K562 (cell line): ENCODE measurements around the gene AHCYL2. TPM values are rescaled to one million over a fixed set of nuclear protein-coding genes. Genes with fewer than 3 reads are reported as not detected.
A peak's percentile ranks its signal among the peaks of the same experiment; 100 is the strongest.

Experiments
- CSDE1 ChIP-seq, 2 experiments: fragments of 450-650 bp; IDR thresholded peaks; 2 replicates each; pipeline ENCODE4 v1.6.1; 2016; ENCODE audit warnings: mild to moderate bottlenecking in 1 of 2
- FOS ChIP-seq: IDR thresholded peaks from 3 replicates; pipeline ENCODE4 v1.6.1; 2011; ENCODE audit not compliant: insufficient read length; ENCODE audit errors: extremely low read depth
- MTA3 ChIP-seq: fragments of 450-650 bp; formaldehyde crosslinking; IDR thresholded peaks from 2 replicates; pipeline ENCODE4 v1.6.1; 2017; ENCODE audit warnings: mild to moderate bottlenecking, borderline replicate concordance
- STAG1 ChIP-seq: sonication (generic); formaldehyde crosslinking; IDR thresholded peaks from 2 replicates; pipeline ENCODE4 v1.5.0; 2020; ENCODE audit warnings: missing genetic modification reagents, borderline replicate concordance
- ZNF274 ChIP-seq: IDR thresholded peaks from 2 replicates; pipeline ENCODE4 v1.6.1; 2011; ENCODE audit warnings: low read depth, mild to moderate bottlenecking, low read length, moderate library complexity, borderline replicate concordance
- ZNF41 ChIP-seq: fragments of 250-450 bp; sonication (Bioruptor Pico); conservative IDR thresholded peaks from 2 replicates; pipeline ENCODE4 v1.4.0; 2020; ENCODE audit warnings: mild to moderate bottlenecking
- polyA plus RNA-seq, 8 experiments: library from polyadenylated mRNA; depleted of rRNA in 4 of 8; stranded (reverse) in 5 of 8; unstranded in 3 of 8; fragments of >200 nt; fragmentation: Nextera tagmentation in 2 of 8; fragmentation: Illumina TruSeq in 1 of 8; extraction: Ambion mirVana in 2 of 8; extraction: Trizol in 1 of 8; gene quantifications; 2 replicates each; pipeline versions ENCODE4 v1.2.1 to v1.2.3, GENCODE V29; 2011 to 2014; ENCODE audit warnings: inconsistent platforms in 1 of 8, missing spikeins in 1 of 8
- total RNA-seq, 7 experiments: library from RNA; depleted of rRNA in 6 of 7; stranded (reverse); fragments of >200 nt in 6 of 7; fragmentation: Illumina TruSeq in 2 of 7; extraction: Trizol in 2 of 7; gene quantifications; 2 replicates each; pipeline versions ENCODE4 v1.2.1 to v1.2.3, GENCODE V29; 2011 to 2021; ENCODE audit warnings: low replicate concordance in 1 of 7
- TF ChIP-seq, protein P1 (sequence below): IDR thresholded peaks from 2 replicates; pipeline ENCODE4 v1.6.1; 2016; ENCODE audit warnings: missing genetic modification characterization, missing compliant biosample characterization
- TF ChIP-seq, protein P2 (sequence below), 3 experiments: fragments of 200-800 bp in 1 of 3; sonication (Bioruptor generic) in 1 of 3; sonication (generic) in 1 of 3; formaldehyde crosslinking in 1 of 3; IDR thresholded peaks; 2 replicates each; pipeline versions ENCODE4 v1.6.1 to v1.8.0; 2016 to 2022; ENCODE audit warnings: mild to moderate bottlenecking in 2 of 3, missing compliant biosample characterization in 2 of 3, missing genetic modification characterization in 2 of 3, missing genetic modification reagents in 1 of 3
- TF ChIP-seq, protein P3 (sequence below): IDR thresholded peaks from 2 replicates; pipeline ENCODE4 v1.6.1; 2011; ENCODE audit warnings: borderline replicate concordance, low read depth, mild to moderate bottlenecking, moderate library complexity, low read length; ENCODE audit not compliant: insufficient read depth, poor library complexity, severe bottlenecking
- TF ChIP-seq, protein P4 (sequence below): fragments of 250-450 bp; sonication (Bioruptor Pico); IDR thresholded peaks from 2 replicates; pipeline ENCODE4 v1.8.0; 2021; ENCODE audit warnings: moderate library complexity, mild to moderate bottlenecking, inconsistent platforms
- TF ChIP-seq, protein P5 (sequence below): fragments of 250-450 bp; sonication (Bioruptor Pico); IDR thresholded peaks from 2 replicates; pipeline ENCODE4 v1.8.0; 2021; ENCODE audit warnings: moderate library complexity, mild to moderate bottlenecking, inconsistent platforms

AHCYL2 gene
- total and polyA plus RNA-seq, 9 of the 15 experiments (the other 6 are each of a cell fraction or from before 2014, with no cell fraction given) = 0.93 to 10.5 (median 5.2) TPM

DNA sequence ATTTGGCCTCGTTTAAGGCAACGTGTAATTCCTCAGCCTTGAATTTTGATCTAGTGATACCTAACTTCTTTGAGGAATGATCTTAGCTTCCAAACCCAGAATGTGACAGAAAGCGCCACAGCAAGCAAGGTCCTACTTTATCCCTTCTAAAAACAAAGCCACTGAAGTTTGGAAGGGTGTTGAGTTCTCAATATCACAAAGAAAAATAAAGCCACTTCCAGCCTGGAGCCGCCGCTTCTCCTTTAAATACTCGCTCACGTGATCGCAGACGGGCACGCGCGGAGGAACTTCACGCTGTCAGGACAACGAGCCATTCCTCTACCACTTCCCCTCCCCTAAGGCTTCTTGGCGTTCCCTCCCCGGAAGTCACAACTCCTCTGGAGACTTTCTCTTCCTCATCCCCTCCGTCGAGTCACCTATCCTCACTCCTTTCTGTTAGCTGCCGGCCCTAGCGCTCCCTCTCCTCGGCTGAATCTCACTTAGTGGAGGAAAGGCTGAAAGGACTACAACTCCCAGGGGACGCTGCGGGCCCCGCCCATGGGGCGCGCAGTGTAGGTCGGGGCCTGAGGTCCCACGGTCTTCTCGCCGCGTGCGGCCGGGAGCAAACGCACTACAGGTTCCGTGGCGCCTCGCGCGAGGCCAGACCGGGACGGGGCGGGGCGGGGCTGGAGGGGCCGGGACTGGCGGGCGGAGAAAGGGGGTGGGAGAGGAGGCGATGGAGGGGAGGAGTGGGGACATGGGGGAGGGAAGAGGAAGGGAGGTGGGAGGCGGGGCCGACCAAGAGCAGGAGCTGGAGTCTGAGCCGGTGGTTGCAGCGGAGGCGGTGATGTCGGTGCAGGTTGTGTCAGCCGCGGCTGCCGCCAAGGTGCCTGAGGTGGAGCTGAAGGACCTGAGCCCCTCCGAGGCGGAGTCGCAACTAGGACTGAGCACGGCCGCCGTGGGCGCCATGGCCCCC, at the start of gene AHCYL2 (continued):
- TF ChIP-seq, protein P1, sequence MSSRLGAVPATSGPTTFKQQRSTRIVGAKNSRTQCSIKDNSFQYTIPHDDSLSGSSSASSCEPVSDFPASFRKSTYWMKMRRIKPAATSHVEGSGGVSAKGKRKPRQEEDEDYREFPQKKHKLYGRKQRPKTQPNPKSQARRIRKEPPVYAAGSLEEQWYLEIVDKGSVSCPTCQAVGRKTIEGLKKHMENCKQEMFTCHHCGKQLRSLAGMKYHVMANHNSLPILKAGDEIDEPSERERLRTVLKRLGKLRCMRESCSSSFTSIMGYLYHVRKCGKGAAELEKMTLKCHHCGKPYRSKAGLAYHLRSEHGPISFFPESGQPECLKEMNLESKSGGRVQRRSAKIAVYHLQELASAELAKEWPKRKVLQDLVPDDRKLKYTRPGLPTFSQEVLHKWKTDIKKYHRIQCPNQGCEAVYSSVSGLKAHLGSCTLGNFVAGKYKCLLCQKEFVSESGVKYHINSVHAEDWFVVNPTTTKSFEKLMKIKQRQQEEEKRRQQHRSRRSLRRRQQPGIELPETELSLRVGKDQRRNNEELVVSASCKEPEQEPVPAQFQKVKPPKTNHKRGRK (tag) = no peak
- TF ChIP-seq, protein P2, sequence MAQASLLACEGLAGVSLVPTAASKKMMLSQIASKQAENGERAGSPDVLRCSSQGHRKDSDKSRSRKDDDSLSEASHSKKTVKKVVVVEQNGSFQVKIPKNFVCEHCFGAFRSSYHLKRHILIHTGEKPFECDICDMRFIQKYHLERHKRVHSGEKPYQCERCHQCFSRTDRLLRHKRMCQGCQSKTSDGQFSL (CRISPR knock-in tag; IDR thresholded peaks at IDR 0.05) = no peak; the same call in 1 of the 2 replicates
- TF ChIP-seq, protein P2 (tag; IDR thresholded peaks at IDR 0.05) = no peak; a peak in 1 of 4 replicates
- TF ChIP-seq, protein P3, sequence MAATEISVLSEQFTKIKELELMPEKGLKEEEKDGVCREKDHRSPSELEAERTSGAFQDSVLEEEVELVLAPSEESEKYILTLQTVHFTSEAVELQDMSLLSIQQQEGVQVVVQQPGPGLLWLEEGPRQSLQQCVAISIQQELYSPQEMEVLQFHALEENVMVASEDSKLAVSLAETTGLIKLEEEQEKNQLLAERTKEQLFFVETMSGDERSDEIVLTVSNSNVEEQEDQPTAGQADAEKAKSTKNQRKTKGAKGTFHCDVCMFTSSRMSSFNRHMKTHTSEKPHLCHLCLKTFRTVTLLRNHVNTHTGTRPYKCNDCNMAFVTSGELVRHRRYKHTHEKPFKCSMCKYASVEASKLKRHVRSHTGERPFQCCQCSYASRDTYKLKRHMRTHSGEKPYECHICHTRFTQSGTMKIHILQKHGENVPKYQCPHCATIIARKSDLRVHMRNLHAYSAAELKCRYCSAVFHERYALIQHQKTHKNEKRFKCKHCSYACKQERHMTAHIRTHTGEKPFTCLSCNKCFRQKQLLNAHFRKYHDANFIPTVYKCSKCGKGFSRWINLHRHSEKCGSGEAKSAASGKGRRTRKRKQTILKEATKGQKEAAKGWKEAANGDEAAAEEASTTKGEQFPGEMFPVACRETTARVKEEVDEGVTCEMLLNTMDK = no peak
- TF ChIP-seq ZNF274 (no peak), CSDE1 (IDR thresholded peaks at IDR 0.05) (no peak; a peak in 1 of 4 replicates), ZNF41 (CRISPR knock-in tag) (0 out of 2 replicates have a peak, but pooled peaks have one; percentile 50), STAG1 (CRISPR knock-in tag) (no peak), MTA3 (peak; percentile 25; the same call in 1 of the 2 replicates), FOS (peak; percentile 20)
- TF ChIP-seq, protein P4, sequence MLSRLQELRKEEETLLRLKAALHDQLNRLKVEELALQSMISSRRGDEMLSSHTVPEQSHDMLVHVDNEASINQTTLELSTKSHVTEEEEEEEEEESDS (CRISPR knock-in tag) = no peak
- TF ChIP-seq, protein P5, sequence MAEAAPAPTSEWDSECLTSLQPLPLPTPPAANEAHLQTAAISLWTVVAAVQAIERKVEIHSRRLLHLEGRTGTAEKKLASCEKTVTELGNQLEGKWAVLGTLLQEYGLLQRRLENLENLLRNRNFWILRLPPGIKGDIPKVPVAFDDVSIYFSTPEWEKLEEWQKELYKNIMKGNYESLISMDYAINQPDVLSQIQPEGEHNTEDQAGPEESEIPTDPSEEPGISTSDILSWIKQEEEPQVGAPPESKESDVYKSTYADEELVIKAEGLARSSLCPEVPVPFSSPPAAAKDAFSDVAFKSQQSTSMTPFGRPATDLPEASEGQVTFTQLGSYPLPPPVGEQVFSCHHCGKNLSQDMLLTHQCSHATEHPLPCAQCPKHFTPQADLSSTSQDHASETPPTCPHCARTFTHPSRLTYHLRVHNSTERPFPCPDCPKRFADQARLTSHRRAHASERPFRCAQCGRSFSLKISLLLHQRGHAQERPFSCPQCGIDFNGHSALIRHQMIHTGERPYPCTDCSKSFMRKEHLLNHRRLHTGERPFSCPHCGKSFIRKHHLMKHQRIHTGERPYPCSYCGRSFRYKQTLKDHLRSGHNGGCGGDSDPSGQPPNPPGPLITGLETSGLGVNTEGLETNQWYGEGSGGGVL = no peak
